ENCODE measurements around the gene FOXK1.
"Not testable (repeated sequence)": the region's sequence is repeated elsewhere in the genome, so short reads cannot be mapped to it uniquely, and the experiment has no call there.

The FOXK1 gene

GRCh38 chr7:4800926-4801838 is 119.1 kb downstream of the FOXK1 start:
- no peak for DNase-seq (ENCODE audit: low read depth)

DNA sequence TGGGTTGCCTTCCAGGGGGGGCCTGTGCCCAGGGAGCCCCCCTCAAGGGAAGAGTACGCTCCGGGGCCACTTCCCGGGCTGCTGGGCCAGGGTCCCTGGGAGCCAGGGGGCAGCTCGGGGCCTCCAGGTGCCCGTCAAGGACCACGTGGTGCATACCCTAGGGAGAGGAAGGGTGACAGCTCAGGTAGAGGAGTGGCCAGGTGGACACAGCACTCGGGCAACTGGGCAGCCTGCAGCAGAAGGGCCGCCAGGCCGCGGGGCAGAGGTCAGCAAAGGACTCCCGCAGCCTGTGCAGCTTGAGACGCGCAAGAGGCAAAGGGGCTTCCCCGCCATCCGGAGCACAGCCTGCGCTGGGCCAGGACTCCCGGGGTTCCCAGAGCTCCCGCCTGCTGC is 119.7 kb downstream of the FOXK1 start:
- DNase-seq (ENCODE audit: low read depth) = no peak

DNA sequence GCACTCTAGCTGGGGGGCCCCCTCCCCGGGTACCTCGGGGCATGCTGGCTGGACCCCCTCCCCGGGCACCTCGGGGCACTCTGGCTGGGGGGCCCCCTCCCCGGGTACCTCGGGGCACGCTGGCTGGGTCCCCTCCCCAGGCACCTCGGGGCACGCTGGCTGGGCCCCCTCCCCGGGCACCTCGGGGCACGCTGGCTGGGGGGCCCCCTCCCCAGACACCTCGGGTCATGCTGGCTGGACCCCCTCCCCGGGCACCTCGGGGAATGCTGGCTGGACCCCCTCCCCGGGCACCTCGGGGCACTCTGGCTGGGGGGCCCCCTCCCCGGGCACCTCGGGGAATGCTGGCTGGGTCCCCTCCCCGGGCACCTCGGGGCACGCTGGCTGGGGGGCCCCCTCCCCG is 120.5 kb downstream of the FOXK1 start:
- not testable (repeated sequence) for DNase-seq (ENCODE audit: low read depth)

GRCh38 chr7:4803397-4804241 is 121.5 kb downstream of the FOXK1 start:
- no peak for DNase-seq (ENCODE audit: low read depth)

DNA sequence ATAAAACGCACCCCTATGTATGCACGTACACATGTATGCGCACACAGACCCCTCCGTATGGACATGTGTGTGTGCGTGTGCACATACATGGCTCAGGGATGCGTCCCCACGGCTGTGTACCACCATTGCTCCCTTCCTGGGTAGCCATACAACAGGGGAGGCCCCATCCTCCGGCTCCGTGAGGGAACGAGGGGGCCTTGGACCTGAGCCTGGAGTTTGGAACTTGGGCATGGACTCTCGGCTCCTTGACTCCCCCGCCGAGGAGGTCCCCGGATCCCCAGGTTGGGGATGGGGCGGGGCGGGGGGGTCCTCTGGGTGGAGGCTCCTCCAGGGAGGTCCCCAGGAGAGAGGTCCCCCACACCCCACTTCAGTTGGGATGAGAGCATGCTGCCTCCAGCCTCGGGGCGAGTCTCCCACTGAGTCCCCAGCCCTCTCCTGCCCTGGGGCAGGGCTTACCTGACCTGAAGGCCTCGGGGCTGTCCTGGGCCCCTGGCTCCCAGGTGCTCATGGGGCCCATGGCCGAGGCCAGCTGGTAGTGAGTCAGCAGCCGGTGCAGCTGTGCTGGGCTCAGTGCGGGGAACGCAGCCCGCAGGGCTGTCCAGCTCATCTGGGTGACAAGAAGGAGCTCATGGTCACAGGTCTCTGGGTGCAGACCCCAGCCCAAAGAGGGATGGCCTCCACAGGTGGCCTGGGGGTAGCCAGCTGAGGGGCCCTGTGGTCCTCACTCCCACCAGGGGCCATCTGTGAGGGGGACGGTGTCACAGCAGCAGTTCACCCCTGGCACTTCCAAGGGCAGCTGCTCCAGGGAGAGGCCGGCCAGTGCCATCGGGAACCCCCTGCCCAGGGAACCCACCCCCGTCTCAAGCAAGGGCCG is 123.3 kb downstream of the FOXK1 start:
- DNase-seq (ENCODE audit: low read depth) = no peak

DNA sequence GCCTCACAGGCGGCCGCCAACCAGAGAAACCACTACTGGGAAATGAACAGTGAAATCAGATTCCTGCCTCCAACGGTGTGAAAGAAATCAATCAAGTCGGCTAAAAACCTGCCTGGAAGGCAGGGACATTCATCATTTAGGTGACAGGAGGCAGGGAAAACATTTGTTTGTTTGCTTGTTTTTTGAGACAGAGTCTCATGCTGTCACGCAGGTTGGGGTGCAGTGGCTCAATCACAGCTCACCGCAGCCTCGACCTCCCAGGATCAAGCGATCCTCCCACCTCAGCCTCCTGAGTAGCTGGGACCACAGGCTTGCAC is 123.8 kb downstream of the FOXK1 start:
- no peak for DNase-seq (ENCODE audit: low read depth)

- no peak for DNase-seq (ENCODE audit: low read depth)
These were observed 125.0 kb downstream of the FOXK1 start for GRCh38 chr7:4806983-4807597.

- DNase-seq (ENCODE audit: low read depth) = no peak
These were observed 125.5 kb downstream of the FOXK1 start for GRCh38 chr7:4807598-4808016.

- no peak for DNase-seq (ENCODE audit: low read depth)
These were observed 125.9 kb downstream of the FOXK1 start for GRCh38 chr7:4808026-4808425.

- DNase-seq (ENCODE audit: low read depth) = no peak
These were observed 126.5 kb downstream of the FOXK1 start for GRCh38 chr7:4808565-4808964.

DNA sequence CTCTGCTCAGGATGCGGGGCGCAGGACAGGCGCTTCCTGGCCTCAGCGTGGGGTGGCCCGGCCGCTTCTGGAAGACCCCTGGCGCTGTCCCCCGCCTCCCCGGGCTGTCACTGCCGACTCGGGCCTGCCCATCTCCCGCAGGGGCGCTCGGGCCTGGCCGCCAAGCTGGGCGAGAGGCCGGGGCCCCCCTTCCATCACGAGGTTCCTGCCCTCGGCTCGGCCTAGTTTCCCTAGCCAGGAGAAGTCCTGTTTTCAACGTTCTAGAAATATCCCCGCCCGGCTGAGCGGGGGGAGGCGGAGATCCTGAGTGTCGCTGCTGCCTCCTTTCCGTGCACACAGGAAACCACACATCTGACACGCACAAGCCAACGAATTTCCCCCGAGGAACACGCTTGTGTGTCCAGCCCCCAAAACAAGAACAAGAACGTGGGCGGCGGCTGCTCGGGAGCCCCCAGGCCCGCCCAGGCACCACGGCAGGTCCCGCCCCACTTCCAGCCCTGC is 127.0 kb downstream of the FOXK1 start:
- no peak for DNase-seq (ENCODE audit: low read depth)

DNA sequence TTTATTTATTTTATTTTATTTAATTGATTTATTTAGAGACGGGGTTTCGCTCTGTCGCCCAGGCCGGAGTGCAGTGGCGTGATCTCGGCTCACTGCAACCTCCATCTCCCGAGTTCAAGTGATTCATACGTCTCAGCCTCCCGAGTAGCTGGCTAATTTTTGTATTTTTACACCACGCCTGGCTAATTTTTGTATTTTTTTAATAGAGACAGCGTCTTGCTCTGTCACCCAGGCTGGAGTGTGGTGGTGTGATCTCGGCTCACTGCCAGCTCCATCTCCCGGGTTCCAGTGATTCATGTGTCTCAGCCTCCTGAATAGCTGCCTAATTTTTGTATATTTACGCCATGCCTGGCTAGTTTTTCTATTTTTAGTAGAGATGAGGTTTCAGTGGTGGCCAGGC is 127.6 kb downstream of the FOXK1 start:
- no peak for DNase-seq (ENCODE audit: low read depth)

DNA sequence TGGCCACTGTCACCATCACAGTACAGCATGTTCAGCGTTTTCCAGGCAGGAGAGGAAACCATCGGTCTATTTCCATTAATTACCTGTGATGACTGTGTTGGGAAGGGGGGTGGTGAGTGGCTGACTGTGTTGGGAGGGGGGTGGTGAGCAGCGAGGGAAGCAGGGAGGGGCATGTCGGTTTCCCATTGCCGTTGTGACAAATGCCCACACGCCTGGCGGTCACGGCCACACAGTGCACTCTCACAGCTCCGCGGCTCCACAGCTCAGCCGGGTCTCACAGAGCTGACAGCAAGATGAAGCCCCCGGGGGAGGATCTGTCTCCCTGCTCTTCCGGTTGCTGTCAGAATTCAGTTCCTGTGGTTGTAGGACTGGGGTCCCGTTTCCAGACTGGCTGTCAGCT is 132.3 kb downstream of the FOXK1 start:
- no peak for DNase-seq (ENCODE audit: low read depth)

DNA sequence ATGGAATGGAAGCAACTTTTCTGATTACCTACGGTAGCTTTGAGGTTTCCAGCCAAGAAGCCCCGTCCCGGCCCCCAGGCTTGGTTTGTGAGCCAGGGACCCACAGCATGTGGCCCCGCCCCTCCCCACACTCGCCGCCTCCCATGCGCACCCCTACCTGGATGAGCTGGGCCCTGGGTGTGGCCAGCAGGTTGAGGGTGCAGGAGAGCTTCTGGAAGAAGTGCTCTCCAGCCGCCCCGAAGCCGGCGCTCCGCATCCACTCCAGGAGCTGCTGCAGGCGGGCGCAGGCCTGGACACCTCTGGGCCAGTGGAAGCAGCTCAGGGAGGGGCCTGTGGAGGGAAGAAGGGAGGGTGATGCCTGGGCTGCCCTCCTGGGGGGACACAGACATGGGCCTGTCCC is 133.0 kb downstream of the FOXK1 start:
- no peak for DNase-seq (ENCODE audit: low read depth)

DNA sequence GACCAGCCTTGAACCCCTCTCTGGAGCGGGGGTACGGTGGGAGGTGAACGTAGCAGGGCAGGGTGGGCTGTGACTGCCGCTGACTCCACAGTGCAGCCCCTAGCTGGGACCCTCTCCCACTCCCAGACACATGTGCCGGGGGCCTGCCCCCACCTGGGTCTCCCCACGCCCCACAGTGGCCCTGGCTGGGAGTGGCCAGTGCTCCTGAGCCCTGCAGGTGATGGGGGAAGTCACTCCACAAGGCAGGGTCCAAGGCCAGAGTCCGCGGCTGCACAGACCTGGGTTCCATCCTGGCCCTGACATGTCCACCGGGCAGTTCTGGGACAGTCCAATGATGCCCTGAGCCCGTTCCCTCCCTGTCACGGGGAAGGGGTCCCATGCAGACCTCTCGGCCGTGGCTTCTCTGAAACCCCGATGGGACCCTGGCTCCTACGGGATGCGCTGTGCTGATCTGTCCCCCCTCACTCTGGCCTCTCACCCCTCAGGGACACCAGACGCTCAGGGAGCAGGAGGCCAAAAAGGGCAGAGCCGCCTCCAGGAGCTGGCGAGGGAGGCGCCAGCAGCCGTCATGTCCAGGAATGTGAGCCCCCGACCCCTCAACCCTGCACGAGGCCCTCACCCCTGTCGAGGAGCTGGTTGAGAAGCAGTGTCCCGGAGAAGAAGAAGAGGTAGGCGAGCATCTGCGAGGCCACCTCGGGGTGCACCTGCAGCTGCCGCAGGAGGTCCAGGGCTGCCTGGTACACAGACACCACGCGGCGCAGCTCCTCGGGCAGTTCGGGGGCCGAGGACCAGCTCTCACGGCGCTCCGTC is 133.7 kb downstream of the FOXK1 start:
- no peak for DNase-seq (ENCODE audit: low read depth)

DNA sequence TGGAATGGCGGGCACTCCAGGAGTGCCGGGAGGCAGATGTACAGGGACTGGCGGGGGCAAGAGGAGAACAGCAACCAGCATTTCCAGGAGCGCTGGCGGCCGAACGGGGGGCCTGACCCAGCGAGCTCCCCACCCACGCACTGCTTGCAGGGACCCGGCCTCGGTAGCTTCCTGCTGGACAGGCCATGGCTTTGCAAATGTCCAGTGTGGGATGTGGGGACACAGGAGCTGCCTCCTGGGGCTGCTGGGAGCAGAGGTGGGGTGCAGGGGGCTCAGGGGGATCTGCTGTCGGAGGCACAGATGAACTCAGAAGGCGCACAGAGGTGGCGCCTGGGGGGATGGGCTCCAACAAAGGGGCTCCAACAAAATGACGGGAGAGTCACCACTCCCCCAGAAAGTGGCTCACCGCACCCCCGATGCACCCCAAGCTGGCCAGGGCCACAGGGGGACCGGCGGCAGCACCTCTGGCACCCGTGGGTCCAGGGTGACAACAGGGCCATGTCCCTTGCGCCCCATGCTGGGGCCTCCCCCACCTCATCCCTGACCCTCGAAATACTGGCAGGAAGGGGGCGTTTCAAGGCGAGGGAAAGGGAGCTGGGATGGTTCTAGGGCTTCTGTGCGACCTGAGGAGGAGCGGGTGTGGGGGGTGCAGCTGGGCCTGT is 134.5 kb downstream of the FOXK1 start:
- DNase-seq (ENCODE audit: low read depth) = no peak

DNA sequence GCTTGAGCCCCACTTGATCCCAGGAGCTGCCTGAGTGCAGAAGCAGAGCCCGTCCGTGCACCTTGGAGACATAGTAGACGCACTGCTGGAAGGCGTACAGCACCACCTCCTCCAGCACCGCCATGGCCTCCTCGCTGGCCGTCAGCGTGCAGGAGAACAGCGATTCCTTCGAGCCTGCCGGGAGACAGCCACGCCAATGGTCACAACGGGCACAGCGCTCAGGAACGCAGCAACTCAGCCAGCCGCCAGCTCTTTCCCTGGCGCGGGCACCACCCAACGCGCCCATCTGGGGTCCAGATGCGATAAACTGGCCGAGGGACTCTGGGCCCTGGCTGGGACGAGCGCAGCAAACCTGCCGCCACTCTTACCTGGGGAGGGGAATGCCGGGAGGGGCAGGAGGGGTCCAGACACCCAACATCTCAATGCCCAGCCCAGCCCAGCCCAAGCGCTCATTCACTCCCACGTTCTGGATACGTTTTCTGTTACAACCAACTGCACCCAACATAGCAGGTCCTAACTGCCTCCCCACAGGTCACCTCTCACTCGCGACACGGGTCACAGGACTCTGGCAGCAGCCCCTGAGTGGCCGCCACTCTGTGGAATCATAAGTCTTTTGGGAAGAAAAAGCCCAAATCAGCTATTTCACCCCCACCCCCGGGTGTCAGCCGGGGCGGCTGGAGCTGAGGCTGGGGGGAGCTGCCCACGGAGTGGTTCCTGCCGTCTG is 135.2 kb downstream of the FOXK1 start:
- DNase-seq (ENCODE audit: low read depth) = no peak

DNA sequence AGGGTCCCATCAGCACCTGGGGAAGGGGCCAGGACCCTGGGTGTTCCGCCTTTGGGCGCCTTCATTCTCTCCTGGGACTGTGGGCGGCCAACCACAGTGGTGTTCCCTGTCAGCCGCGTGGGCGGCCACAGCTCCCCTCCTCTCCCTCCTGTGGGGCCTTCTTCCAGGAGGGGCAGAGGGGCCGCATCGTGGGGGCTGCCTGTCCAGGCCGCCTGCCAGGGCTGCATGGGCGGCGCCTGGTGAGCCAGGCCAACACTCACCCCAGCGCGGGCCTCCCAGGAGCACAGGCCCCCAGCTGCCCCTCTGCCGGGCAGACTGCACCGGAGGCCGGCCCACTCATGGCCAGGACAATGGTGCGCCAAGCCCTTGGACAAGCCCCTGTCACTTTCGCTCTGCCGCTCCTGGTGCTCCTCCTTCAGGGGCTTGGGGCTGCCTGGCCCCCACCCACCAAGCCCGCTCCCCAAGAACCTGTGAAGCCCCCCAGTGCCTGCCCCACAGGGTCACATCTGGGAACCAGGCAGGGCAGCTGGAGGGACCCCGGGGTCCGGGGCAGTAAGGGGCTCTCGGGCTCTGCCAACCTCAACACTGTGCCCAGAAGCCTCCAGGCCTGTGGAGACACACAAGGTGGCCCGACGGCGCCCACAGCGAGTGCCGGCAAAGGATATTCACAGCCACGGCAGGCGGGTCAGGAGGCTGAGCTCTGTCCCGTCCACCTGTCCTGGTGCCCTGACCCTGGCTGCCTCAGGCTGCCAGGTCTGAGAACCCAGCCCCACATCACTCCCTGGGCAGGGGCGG is 136.1 kb downstream of the FOXK1 start:
- DNase-seq (ENCODE audit: low read depth) = no peak

Measured in HS-5 (cell line).